HG03280 (cell line): ENCODE measurements around the gene MECR.
"Not testable (repeated sequence)": the region's sequence is repeated elsewhere in the genome, so short reads cannot be mapped to it uniquely, and the experiment has no call there.

Experiments used
- ATAC-seq: cut with Tn5 transposase; IDR thresholded peaks from one replicate; pipeline ENCODE4 v1.9.1; 2021; ENCODE audit warnings: mild to moderate bottlenecking, moderate library complexity; ENCODE audit not compliant: unreplicated experiment

MECR gene

GRCh38 chr1:29172415-29172939 lies 58.3 kb downstream of the MECR start:
- ATAC-seq, result no peak

- no peak for ATAC-seq
Measured at GRCh38 chr1:29171521-29171920, 59.2 kb downstream of the MECR start.

- no peak for ATAC-seq
Measured at GRCh38 chr1:29171089-29171488, 59.6 kb downstream of the MECR start.

DNA sequence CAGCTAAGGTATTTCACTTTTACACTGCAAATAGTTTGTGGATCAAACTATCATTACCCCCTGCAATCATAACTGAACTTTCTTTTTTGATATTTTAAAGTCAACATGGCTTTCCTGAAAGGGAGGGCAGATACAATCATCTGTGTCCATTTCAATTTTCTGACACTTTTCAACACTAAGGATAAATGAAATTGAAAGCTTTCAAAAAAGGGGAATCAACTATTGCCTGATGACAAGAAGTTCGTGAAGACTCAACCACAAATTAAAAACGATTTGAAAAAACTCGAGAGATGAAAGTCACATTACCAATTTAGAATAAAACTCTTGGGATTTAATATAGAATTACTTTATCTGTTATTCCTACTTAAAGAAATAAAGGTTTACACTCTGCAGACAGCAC lies 60.8 kb downstream of the MECR start:
- ATAC-seq, result no peak

DNA sequence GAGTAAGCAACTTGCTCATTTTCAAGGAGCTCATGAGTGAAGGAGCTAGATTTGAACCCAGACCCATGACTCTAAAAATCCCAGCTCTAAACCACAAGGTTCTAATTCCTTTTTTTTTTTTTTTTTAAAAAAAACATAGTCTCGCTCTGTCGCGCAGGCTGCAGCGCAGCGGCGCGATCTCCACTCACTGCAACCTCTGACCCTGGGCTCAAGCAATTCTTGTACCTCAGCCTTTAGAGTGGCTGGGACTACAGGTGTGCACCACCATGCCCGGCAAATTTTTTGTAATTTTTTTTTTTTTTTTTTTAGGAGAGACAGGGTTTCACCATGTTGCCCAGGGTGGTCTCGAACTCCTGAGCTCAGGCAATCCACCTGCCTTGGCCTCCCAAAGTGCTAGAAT lies 62.8 kb downstream of the MECR start:
- ATAC-seq, result no peak

GRCh38 chr1:29166291-29166878 lies 64.3 kb downstream of the MECR start:
- ATAC-seq, result no peak

DNA sequence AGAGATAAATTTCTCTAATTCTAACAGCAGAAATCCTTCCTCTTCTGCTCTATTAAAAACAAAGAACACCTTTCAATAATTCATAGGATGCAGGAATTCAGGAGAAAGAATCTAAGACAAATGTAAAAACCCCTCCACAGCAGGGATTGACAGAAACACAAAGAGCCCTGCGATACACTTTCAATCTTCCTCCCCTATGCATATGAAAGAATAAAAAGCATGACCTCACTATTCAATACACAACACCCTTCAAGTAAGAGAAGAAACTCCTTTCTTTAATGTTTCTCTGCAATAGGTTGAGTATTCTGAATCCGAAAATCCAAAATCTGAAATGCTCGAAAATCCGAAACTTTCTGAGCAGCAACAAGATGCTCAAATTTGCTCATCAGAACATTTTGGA lies 66.1 kb downstream of the MECR start:
- ATAC-seq, result no peak

- ATAC-seq, result no peak
Measured at GRCh38 chr1:29162476-29163138, 68.1 kb downstream of the MECR start.

- ATAC-seq, result no peak
Measured at GRCh38 chr1:29162025-29162424, 68.7 kb downstream of the MECR start.

DNA sequence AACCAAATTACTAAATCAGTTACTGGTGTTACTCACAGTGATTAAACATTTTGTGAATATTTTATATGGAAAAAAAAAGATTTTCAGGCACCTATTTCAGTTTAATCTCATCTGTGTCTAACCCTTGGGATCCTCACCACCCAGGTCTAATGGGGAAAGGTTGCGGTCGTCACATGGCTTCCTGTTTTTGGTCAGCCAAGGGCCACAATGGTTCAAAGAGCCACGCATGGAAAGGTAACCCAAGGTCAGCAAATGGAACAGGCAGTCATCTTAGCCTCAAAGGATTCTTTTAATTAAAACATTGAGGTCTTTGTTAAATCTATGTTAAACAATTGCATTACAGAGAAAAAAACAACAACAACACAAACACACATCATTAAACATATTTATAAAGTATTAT lies 71.0 kb downstream of the MECR start:
- ATAC-seq, result no peak

- ATAC-seq, result no peak
Measured at GRCh38 chr1:29157269-29157601, 73.5 kb downstream of the MECR start.

DNA sequence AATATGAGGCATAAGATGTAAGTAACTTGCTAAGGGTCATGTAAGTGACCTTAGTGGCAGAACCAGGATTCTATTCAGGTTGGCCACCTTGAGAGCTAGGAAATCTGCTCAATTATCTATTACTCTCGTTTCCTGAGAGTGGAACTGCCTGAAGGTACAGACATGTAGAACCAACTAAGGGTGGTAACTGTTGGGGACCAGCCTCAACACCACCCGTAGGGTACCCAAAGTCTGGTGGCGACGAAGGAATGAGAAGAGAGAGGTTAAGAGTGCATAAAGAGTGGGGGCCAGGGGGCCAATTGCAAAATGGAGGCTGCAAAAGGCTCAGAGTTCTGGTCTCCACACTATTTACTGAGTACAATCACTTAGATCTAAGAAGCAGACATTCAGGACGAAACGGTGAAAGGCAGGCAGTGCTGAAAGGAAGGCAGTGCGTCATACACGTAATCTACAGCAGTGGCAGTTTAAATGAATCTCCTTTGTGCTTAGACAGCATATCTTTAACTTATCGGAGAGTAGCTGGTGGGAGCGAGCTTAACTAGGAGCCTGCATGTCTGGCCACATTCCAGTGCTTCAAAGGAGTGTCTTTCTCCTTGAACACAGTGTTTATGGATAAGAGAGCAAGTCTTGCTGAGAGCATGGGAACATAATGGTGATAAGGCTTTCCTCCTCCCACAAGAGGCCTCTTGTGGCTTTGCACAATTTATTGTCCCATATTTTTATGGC lies 74.0 kb downstream of the MECR start:
- ATAC-seq, result no peak

GRCh38 chr1:29152046-29152805 lies 78.5 kb downstream of the MECR start:
- ATAC-seq, result no peak

- not testable (repeated sequence) for ATAC-seq
Measured at GRCh38 chr1:29150346-29150745, 80.4 kb downstream of the MECR start.

DNA sequence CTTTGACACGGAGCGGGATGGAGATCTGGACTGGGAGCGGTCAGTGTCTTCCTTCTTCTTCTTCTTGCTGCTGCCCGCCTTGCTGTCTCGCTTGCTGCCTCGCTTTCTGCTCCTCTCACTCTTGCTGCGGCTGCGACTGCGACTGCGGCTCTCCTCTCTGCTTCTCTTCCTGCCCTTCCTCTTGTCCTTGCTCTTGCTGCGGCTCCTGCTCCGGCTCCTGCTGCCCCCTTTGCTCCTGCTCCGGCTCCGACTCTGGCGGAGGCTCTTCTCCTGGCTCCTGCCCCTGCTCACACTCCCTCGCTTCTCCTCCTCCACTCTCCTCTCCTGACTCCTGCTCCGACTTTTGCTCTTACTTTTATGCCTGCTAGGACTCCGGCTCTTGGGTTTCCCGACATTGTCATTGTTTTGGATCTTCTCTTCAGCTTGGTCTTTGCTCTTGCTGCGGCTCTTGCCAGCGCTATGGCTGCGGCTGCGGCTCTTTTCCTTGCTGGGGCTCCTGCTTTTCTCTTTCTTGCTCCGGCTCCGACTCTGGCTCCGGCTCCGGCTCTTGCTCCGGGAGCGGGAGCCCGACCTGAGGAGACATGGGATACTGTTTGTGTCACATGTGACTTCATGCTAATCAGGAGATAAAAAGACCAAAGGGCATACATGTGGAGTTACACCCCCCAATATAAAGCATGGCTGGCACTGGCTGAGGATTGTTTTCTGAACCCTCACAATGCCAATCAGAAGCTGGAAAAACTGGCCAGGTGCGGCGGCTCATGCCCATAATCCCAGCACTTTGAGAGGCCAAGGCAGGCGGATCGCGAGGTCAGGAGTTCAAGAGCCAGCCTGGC lies 81.9 kb downstream of the MECR start:
- no peak for ATAC-seq

DNA sequence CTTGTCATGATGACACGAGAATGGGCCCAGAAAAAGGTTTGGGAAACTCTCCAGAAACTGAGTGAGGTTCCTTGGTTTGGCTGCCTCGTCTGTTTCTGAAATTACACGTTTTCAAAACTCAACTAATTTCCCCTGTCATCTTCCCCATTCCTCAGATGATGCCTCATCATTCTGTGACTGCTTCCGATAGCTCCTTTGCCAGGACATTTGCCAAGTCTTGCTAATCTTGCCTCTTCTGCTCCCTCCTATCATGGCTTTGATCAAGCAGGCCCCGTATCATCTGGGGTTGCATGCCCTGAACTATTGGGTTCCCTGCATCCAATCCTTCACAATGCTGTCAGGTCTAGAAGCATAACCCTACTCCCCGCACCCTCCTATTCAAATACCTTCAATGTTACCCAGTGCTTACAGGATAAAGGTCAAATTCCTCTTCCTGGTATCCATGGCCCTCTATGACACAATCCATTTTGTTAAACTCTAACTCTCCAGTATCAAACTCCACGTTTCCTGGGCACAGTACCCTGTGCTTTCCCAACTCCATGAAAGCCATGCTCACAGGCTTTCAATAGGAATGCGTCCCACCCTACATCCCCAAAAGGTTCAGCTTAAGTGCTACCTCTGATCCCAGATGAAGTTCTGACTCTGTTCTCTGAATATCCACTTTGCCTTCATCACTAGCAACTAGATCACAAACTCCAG lies 84.8 kb downstream of the MECR start:
- no peak for ATAC-seq

DNA sequence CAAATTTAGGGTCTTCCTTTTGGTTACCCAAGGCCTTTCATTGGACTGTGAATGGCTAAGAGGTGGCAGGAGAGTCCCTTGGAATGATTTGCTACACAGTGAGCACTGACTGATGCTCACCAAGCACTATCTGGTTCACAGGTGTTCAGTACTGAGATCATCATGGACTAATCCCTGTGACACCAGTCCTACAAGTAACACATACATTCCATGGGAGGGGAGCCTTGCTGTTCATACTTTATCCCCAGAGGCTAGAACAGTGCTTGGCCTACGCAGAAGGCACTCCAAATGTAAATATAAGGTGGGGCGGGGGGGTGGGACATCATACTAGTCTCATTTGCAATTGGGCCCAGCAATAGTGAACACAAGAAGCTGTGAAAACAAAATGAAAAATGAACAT lies 86.6 kb downstream of the MECR start:
- no peak for ATAC-seq

GRCh38 chr1:29142714-29143113 lies 88.0 kb downstream of the MECR start:
- no peak for ATAC-seq
